Stomach (tissue), 4 donors: ENCODE data around the gene ZNF778.

ENCODE experiments used
- CTCF ChIP-seq, 7 experiments: fragments of 450-650 bp in 4 of 7; fragments of 200-600 bp in 3 of 7; sonication (generic) in 3 of 7; IDR thresholded peaks; one replicate each; pipeline ENCODE4 v1.5.1; 2016 to 2019; ENCODE audit warnings: antibody characterized with exemption in 7 of 7, control low read depth in 2 of 7, mild to moderate bottlenecking in 1 of 7
- POLR2A ChIP-seq, 4 donors: fragments of 450-650 bp; IDR thresholded peaks; one replicate each; pipeline ENCODE4 v1.6.1; 2016; ENCODE audit warnings: antibody characterized with exemption in 4 of 4, control low read depth in 2 of 4, mild to moderate bottlenecking in 1 of 4, moderate library complexity in 1 of 4

- no peak for TF ChIP-seq POLR2A (IDR thresholded peaks at IDR 0.05)
- TF ChIP-seq CTCF (IDR thresholded peaks at IDR 0.05) = no peak
These were observed 62.4 kb downstream of the ZNF778 start for GRCh38 chr16:89279666-89280481.
